Activated T-cell treated with anti-CD3 and anti-CD28 coated beads for 48 hours (primary cell): Measurements from ENCODE around the gene RASD1.

Source experiments
- DNase-seq: peaks from one replicate; pipeline ENCODE4 v3.0.0-alpha.2; 2020; ENCODE audit warnings: low read depth

RASD1 gene

DNA sequence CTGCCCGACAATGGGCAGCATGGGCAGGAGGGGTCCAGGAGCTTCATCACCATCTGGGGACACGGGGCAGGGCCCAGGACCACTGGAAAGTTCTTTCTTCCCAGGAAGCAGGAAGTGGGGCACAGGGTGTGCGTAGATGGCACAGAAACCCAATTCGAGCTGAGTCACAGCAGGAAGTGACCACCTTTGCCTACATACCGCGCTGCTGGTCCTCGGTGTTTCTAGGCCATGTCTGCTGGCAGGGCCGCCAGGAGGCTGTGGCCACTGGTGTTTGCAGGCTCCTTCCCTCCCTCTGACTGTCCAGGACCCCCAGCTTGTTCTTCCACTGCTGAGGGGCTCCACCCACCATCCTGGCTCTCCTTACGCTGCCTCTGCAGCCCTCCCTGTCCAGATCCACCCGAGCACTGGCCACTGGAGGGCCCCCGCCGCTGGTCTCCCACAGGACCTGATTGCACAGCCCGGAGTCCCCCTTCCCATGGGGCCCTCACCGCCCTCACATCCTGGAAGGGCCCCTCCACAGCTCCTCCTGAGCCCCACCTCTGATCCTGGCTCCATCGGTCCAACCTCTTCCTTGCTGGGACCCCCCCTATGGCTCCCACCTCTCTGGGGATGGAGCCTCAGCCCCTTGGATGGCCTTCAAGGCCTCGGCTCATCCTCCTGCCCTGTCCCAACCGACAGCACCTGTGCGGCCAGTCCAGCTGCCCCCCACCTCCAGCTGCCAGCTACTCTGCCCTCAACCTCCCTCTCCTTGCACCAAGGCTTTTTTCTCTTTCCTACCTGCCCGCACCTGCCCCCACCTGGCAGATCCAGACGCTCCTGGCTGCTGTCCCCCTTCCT lies 14.5 kb upstream of the RASD1 start:
- no peak for DNase-seq

DNA sequence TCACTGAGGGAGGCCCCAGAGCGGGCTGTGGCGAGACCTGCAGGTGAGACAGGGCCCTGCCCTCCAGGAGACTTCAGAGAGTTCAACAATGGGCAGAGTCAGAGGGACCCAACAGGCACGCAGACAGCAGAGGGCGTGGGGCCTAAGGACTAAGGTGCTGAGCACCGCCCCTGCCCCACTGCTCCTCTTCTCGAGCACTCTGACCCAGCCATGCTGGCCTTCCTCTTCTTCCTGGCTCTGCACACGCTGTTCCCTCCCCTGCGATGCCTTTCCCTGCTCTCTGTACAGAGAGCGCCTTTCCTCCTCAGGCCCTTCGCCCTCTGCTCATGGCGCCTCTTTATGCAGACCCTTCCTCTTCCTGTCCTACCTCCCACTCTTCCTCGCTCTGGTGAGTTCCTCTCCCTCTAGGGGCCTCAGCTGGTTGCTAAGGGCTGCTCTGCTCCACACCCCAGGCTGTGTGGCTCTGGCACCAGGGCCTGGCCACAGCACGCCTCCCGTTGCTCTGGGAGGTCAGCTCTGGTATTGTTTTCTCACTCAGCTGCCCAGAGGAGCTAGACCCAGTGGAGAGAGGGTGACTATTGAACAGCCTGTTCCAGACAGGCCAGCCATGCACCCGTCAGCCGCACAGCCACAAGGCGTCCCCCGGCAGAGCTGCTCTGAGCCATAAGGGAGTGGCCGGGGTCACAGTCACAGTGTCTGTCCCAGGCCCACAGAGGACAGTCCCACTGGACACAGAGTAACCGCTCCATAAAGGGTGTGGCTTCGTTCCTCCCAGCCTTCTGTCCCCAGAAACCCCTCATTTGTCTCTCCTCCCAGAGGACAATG lies 13.6 kb upstream of the RASD1 start:
- DNase-seq: no peak

DNA sequence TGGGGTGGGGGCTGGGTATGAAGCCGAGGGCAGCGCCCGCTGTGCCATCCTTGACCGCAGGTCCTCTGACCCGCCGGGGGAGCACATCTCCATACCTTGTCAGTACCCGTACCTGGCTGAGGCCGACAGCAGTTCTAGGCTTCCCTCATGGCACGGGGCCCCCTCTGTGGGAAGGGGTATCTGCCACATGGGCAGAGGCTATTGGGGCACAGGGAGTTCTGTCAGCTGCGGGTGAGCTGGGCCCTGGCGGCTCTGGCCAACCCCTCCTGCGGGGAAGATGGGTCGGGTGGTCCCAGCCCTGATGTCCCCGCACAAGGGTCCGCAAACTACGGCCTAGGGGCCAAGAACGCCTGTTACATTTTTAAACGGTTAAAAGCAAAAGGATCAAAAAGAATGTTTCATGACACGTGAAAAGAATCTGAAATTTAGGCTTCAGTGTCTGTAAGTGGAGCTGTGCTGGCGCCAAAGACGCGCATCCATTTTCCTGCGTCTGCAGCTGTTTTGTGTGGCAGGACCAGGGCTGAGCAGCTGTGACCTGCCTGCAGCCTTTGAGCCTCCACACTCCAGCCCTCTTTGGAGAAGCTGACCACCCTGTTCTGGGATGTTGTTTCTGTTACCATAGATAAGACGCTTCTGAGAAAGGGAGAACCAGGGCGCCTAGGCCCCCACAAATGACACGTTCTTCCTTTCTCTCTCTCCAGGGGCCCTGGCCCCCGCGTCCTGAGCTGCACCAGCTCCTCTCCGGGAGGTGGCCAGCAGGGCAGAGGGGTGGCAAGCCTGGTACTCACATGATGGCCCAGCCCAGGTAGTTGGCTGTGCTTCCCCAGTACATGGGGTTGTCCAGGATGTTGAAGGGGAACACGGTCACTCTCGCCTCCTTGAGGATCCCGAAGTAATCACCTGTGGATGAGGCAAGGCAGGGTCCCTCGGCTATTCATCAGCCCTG lies 12.7 kb upstream of the RASD1 start:
- no peak for DNase-seq

DNA sequence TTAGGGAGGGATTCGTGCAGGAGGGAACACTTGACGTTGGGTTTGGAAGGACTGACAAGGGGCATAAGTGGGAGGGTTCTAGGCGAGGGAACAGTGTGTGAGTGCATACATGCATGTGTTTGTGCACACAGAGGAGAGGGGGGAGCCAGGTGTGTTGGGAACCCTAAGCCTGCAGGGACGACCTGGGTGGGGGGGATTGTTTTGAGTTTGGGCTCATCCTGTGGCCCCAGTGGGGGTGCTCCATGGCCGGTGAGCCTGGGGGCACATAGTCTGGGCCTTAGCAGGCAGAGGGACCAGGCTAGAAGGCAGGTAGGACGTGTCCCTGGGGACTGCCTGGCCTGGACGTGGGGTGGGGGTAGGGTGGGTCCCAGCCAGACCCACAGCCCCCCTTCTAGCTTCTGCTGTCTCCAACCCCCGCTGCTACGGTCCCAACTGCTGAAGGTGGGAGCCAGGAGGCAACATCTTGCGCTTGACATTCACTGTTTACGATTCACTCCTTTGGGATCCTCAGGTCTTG lies 11.9 kb upstream of the RASD1 start:
- no peak for DNase-seq

DNA sequence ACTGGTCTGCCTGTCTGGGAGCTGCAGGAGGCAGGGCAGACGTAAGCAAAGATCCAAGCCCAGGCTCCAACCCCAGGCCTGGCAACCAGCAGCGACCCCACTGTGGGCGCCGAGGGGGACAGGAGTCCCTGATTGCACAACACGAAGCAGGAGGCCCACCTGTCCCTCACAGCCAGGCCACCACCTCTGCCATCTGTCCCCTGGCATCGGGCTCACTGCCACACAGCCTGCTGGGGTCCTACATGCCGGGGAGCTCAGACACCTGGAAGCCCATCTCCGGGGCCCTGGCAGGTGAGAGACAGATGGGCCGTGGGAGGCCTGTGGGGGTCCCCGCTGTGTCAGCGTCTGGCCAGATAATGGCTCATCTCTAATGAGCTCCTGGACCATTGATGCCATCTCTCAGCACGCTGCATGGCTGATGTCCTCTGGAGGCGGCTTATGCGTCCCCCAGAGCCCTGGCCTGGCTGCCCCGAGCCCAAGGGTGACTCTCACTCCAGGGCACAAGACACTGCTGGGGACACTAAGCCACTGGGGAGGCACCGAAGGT lies 11.3 kb upstream of the RASD1 start:
- DNase-seq: no peak

DNA sequence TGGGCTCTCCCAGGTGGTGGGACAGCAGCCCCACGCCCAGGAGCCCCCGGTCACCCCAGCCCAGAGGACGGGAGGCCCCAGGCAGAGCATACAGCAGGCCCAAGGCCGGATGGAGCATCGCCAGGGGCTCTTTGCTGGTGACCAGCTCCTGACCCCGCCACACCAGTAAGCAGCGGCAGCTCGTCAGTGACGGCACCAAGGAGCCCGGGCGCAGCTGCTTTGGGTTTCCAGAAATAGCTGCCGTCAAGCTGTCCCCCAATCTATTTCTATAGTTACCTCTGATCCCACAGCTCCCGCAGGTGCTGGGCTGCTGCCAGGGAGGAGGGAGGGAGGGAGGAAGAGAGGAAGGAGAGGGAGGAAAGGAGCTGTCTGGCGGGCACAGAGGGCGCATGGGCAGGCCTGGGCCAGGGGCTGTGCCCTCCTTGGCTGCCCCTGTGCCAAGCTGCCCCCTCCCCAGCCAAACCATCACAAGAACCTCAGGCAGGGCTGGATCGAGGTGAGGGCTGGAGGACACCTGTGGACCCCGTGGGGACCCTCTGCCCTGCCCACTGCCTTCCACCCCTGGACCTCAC lies 10.8 kb upstream of the RASD1 start:
- DNase-seq: no peak

DNA sequence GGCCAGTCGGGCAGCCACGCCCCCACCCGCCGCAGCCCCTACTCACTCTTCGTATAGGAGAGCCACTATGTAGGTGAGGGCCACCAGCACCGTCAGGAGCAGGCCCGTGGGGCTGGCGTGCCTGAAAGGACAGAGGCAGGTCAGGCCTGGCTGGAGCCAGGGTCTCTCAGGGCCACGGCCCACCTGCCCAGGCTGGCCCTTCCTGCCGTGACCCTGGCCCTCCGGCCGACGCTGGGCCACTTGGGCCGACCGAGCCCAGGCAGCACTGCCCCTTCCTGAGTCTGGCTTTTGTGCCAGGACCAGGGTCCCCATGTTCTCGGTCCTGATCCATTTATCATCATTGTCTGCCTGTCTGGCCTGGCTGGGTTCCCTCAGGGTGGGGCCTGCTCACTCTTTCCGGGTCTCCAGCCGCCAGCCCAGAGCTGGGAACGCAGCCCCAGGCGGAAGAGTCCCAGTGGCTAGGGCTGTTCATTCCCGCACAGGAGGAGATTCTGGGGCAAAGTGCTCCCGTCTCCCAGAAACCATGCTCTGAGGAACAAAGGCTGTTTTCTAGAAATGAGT lies 10.1 kb upstream of the RASD1 start:
- DNase-seq: no peak

DNA sequence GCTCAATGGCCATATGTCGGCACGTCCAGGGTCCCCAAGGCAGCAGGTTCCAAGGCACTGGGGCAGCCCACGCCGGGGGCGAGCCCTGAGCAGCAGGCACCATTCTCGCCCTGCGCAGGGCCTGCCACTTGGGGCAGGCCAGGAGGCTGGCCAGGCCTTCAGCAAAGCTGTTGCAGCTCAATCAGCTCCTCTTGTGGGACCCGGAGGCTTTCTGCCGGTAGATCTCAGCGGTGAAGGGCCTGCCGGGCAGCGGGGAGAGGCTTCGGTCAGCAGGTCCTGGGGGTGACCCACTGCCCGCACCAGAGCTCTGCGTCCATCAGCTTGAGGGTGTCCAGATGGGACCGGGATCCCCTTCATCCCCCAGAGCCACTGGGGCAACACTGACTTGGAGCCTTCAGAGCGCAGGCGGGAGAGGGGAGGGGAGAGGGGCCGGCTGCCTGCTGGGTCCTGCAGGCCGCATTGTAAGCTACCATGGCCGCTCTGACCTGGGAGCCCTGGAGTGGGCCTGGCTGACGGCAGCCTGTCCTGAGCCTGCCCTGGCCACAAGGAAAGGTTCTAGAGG lies 9.5 kb upstream of the RASD1 start:
- DNase-seq: no peak

DNA sequence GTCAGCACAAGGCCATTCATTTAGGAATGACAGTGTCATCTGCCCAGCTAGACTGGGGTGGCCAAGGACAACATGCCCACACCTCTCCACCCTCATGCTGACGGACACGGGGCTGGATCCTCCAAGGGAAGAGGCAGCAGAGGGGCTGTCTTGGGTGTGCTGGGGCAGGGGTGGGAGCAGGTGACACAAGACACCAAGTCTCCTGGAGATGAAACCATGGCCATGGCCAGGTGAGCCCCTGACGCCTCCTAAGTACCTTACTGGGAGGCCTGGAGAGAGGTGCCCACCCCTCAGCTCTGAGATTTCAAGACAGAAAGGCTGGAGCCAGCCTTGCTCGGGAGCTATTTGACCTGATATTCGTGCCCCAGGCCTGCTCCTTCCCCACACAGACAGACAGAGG lies 9.0 kb upstream of the RASD1 start:
- no peak for DNase-seq

DNA sequence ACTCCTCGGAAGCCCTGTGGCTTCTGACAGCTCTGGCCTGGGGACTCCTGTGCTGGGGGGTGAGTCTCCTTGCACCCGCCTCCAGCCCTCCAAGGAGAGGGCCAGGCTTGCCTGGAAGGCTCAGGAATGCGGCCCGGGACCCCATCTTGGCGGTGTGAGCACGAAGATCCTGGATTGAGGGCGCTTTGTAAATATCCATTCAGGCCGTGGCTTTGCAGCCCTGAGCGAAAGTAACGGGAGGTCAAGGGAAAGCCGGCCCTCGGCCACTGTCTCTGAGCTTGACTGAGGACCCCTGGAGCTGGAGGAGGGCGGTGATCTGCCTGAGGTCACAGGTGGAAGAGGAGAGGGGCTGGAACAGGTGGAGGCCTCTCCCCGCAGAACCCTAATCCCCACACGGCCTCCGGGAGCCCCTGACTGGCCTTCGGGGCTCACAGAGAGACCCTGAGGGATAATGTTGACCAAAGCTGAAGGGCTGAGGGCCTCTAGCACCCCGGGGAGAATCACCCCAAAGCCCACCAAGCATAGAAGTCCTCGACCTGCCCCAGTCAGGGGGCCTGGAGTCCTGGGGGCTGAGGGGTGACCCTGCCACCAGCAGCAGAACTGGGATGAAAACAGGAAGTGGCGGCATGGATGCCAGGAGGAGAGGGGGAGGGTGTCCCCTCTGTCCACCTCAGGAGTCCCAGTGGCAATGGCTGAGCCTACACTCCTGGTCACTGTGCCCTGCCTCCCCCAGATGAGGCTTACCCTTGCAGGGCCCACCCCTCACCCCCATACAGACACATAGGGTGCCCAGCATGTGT lies 8.3 kb upstream of the RASD1 start:
- DNase-seq: no peak

DNA sequence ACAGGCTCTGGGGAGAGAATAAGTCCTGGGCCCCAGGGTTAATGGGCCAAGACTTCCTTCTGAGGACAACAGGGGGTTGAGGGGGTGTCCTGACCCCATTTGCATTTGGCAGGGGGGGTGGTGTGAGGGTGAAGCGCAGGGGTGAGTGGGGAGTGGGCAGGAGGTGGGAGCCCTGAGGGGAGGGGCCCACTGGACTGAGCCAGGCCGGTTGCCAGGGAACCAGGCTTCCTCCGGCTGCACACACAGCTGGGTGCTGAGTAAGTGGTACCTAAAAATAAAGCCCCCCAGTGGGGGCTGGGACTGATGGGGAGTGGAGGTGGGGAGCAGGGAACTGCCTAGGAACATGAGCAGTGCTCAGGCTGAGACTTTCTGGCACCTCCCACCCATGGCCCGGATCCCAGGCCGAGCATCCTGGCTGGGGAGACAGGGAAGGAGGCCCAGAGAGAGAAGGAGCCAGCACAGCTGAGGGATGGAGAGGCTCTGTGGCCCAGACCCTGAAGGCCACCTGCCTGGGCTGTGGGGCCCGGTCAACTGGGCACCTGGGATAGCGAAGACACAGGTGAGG lies 7.5 kb upstream of the RASD1 start:
- no peak for DNase-seq

DNA sequence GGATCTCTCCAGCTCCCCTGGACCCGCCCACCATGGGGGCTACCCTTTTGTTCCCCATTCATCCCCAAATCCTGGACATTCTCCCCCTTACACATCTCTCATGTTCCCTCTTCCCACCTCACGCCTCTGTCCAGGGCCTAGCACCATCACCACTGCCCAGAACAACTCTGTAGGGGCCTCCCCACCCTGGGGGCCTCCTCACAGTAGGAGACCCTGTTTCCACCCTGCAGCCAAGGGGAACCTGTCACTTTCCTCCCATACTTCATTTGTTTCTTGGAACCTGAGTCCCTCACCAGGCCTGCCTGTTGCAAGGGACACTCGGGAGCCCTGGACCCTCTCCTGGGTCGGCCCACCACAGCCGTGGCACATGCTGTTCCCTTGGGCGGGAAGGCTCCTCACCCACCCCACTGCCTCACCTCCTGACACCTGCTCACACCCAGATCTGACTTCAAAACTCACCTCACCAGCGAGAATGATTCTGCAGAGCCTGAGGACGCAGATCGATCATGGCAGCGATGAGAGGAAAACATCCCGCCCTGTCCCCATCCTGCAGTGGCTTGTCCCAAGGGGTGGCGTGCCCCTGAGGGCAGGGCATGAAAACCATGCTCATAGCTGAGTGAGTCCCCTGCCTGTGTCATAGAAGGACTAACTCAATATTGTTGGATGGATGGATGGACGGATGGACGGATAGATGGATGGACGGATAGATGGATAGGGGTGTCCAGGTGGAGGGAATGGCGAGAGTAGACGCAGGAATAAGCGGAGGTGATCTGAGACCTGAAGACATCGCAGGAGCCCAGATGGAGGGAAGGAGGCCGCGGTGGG lies 6.8 kb upstream of the RASD1 start:
- no peak for DNase-seq

DNA sequence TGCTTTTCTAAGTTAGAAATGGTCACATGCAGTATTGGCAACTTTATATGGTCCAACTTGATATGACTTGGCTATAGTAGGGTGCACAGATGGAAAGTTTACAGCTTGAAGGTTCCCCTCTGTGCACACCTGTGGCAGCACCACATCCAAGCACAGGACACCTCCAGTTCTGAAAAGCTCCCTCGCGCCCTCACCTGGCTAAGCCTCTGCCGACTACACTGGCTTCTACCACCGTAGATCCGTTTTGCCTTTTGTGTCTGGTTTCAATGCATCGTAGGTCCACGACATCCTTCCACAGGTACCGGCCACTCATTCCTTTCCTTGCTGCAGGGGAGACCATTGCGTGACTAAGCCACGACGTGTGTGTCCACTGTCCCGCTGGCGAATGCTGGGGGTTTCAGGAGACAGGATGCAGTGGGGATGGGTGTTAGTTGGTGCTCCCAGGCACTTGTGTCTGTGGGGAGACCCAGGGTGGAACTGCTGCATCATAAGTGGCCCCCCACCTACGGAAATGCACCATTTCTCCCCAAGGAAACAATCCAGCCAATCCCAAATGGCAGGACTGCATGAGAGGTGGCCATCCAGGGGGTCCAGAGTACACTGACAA lies 4.9 kb upstream of the RASD1 start:
- DNase-seq: no peak

DNA sequence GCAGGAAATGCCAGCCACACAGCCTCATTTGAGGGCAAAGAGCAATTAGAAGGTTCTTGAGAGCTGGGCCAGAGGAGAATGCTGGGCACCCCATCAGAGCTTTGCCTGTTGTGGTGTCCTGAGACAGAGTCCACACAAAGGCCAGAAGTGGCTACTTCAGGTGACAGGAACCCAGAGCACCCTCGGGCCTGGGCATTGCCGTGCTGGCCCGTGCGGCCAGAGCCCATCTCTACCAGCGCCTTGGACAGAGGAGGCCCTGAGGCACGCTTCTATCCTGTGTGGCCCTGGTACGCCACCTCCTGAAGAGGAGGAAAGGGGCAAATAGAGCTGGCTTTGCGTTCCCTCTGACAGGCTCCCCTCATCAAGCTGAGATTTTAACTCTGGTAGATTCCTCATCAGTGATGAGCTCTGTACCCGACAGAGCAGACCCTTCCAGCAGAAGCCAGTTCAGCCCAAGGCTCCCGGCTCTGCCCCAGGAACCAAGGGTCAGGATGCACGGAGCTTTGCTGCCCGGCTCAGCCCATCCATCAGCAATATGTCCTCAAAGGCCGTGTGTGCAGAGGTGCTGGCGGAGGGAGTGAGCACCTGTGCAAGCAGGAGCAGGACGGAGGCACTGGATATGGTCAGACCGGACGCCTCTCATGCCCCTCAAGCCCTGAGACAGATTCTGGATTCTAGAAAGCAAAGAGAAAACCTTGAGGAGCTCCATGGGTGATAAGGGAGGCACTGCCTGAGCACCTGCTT lies 3.4 kb upstream of the RASD1 start:
- no peak for DNase-seq

DNA sequence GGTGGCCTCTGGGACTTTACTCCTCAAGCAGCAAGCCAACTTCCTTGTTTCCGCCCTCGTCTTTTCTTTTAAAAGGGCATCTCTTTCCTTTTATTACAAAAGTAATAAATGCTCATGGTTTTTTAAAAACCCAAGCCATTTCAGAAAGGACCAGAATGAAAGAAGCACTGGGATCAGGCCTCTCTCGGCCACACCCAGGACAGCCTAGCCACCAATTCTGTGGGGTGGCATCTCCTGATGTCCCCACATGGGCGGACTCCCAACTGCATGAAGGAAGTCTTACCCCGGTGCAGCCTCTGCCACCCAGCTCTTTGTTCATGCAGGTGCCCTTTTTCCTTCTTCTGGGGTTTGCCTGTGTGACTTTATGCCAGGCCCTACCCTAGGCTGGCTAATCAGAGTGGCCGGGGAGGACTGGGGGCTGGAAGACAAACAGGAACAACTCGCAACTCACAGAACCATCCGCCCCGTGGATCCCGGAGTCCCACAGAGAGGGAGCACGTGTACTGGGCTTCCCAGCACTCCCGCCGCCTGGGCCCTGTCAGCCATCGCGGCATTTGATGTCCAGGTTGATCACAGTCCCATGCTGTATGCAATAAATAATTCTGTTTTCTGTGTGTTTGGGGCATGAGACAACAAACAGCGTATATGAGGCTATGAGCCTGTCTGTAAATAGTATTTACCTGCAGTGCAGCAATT lies 2.6 kb upstream of the RASD1 start:
- DNase-seq: no peak

DNA sequence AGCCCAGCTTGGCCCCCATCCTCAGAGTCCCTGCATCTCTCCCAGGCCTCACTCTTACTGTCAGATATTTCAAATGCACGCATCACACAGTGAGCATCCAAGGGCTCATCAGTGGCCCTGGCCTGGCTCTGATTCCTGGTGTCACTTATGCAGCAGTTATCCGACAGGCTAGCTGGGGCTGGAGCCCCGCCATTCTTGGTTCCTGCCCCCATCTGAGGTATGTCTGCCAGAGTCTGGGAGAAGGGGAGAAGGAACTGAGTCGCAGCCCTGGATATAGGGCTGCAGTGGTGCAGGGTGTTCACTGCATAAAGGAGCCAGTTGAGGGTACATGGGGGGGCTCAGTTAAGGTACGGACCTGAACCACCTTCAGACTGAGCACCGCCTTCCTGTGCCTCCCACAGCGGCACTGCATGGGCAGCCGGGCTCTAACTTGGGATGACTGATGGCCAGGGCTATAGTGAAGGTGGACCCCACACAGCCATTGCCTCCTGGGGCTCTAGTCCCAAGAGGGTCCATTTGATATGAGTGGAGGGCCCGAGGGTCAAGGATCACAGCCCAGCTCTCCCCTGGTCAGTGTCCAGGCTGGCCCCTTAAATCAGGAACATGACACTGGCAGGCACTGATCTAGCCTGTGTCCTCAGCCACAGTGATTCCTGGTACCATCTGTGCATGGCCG lies 1.8 kb upstream of the RASD1 start:
- DNase-seq: no peak
